Calu3 (cell line): ENCODE data around the gene RCBTB2. TPM values are rescaled to one million over a fixed set of nuclear protein-coding genes. Genes with fewer than 3 reads are reported as not detected.

Experiments
- BruUV-seq: library from RNA; stranded (reverse); fragments of 400-500 nt; replicated peaks from 2 replicates; lab custom pipeline; 2021; lab: Mats Ljungman, UMichigan
- CTCF ChIA-PET: fragments of 300-600 bp; sonication (Branson Sonifier 250); formaldehyde crosslinking; loops from one replicate; lab custom pipeline; 2022; ENCODE audit warnings: antibody characterized with exemption; lab: Charles Lee
- DNase-seq: peaks from one replicate; pipeline ENCODE4 v3.0.0; 2022
- H3K27ac Mint-ChIP-seq: one replicate; pipeline ENCODE4 v1.8.0; 2022; ENCODE audit warnings: mixed read lengths; ENCODE audit not compliant: unreplicated experiment
- H3K27me3 Mint-ChIP-seq: one replicate; pipeline ENCODE4 v1.8.0; 2022; ENCODE audit warnings: mixed read lengths; ENCODE audit not compliant: unreplicated experiment
- H3K36me3 Mint-ChIP-seq: one replicate; pipeline ENCODE4 v1.8.0; 2022; ENCODE audit warnings: mild to moderate bottlenecking, moderate library complexity, mixed read lengths; ENCODE audit not compliant: insufficient read depth, unreplicated experiment
- H3K4me1 Mint-ChIP-seq: one replicate; pipeline ENCODE4 v1.8.0; 2022; ENCODE audit warnings: mild to moderate bottlenecking, low read depth, mixed read lengths; ENCODE audit not compliant: unreplicated experiment
- H3K4me3 Mint-ChIP-seq: one replicate; pipeline ENCODE4 v1.8.0; 2022; ENCODE audit warnings: mild to moderate bottlenecking, low read depth, moderate library complexity, mixed read lengths; ENCODE audit not compliant: unreplicated experiment
- H3K9me3 Mint-ChIP-seq: one replicate; pipeline ENCODE4 v1.8.0; 2022; ENCODE audit warnings: low read depth, mixed read lengths; ENCODE audit not compliant: unreplicated experiment
- CTCF ChIP-seq: fragments of 200-600 bp; IDR thresholded peaks from one replicate; pipeline ENCODE4 v1.8.0; 2022; ENCODE audit warnings: antibody characterized with exemption; ENCODE audit not compliant: unreplicated experiment
- intact Hi-C: fragments of 100-400 bp; cut with micrococcal nuclease; formaldehyde crosslinking; loops from one replicate; pipeline ENCODE4 v1.10.0; 2022; ENCODE audit not compliant: unreplicated experiment
- total RNA-seq: library from RNA; stranded (reverse); gene quantifications from 2 replicates; pipeline ENCODE4 v1.2.3, GENCODE V29; 2022

The RCBTB2 gene
- total RNA-seq, 1 experiment from 2014 or later: 3.7 TPM

- Mint-ChIP-seq H3K36me3 (no peaks in the 10 kb centered on the region), H3K4me1 (no peaks in the 10 kb centered on the region), H3K9me3 (no peaks in the 10 kb centered on the region), H3K27ac (no peak overlapping the region), H3K27me3 (no peaks in the 10 kb centered on the region), H3K4me3 (no peak overlapping the region)
- DNase-seq: no peak
- intact Hi-C loops: no loop called here
- CTCF ChIA-PET: no interaction called here
- BruUV-seq: no TSS peak
- no peak for TF ChIP-seq CTCF
Observed at GRCh38 chr13:48567515-48568369, 34.9 kb upstream of the RCBTB2 start.

GRCh38 chr13:48564056-48564455, 31.2 kb upstream of the RCBTB2 start:
- Mint-ChIP-seq H3K27ac (no peak overlapping the region), H3K4me3 (no peak overlapping the region), H3K9me3 (no peaks in the 10 kb centered on the region), H3K4me1 (no peaks in the 10 kb centered on the region), H3K36me3 (no peaks in the 10 kb centered on the region), H3K27me3 (no peaks in the 10 kb centered on the region)
- no peak for DNase-seq
- no peak for TF ChIP-seq CTCF
- intact Hi-C loops: no loop called here
- CTCF ChIA-PET: interaction anchor here (1.3 kb wide), 1 partner anchor 31 kb away, joined by 5 read pairs; the partner anchor contains the start of gene RCBTB2
- no TSS peak for BruUV-seq

GRCh38 chr13:48563626-48564025, 30.7 kb upstream of the RCBTB2 start:
- TF ChIP-seq CTCF: no peak
- no peak overlapping the region for H3K27ac Mint-ChIP-seq
- BruUV-seq: no TSS peak
- CTCF ChIA-PET: interaction anchor here (1.3 kb wide), 1 partner anchor 31 kb away, joined by 5 read pairs; the partner anchor contains the start of gene RCBTB2
- no peaks in the 10 kb centered on the region for H3K27me3 Mint-ChIP-seq
- no peak for DNase-seq
- intact Hi-C loops: no loop called here
- no peaks in the 10 kb centered on the region for H3K4me1 Mint-ChIP-seq
- no peaks in the 10 kb centered on the region for H3K36me3 Mint-ChIP-seq
- H3K9me3 Mint-ChIP-seq: no peaks in the 10 kb centered on the region
- no peak overlapping the region for H3K4me3 Mint-ChIP-seq

- no peaks in the 10 kb centered on the region for H3K27me3 Mint-ChIP-seq
- H3K4me1 Mint-ChIP-seq: no peaks in the 10 kb centered on the region
- intact Hi-C loops: no loop called here
- CTCF ChIA-PET: no interaction called here
- no TSS peak for BruUV-seq
- TF ChIP-seq CTCF: no peak
- DNase-seq: no peak
- H3K27ac Mint-ChIP-seq: no peak overlapping the region
- H3K9me3 Mint-ChIP-seq: no peaks in the 10 kb centered on the region
- no peak overlapping the region for H3K4me3 Mint-ChIP-seq
- H3K36me3 Mint-ChIP-seq: no peaks in the 10 kb centered on the region
Observed at GRCh38 chr13:48562296-48563066, 29.6 kb upstream of the RCBTB2 start.
